CD4-positive, alpha-beta T cell treated with Interleukin-2 at 100 ng/mL for 4 hours (primary cell): Measurements from ENCODE around the gene DAZAP1.

Experiments used
- DNase-seq: peaks from one replicate; pipeline ENCODE4 v3.0.0-alpha.2; 2020; ENCODE audit warnings: low spot score

The DAZAP1 gene

GRCh38 chr19:1394252-1395193 lies 12.9 kb upstream of the DAZAP1 start:
- no peak for DNase-seq

DNA sequence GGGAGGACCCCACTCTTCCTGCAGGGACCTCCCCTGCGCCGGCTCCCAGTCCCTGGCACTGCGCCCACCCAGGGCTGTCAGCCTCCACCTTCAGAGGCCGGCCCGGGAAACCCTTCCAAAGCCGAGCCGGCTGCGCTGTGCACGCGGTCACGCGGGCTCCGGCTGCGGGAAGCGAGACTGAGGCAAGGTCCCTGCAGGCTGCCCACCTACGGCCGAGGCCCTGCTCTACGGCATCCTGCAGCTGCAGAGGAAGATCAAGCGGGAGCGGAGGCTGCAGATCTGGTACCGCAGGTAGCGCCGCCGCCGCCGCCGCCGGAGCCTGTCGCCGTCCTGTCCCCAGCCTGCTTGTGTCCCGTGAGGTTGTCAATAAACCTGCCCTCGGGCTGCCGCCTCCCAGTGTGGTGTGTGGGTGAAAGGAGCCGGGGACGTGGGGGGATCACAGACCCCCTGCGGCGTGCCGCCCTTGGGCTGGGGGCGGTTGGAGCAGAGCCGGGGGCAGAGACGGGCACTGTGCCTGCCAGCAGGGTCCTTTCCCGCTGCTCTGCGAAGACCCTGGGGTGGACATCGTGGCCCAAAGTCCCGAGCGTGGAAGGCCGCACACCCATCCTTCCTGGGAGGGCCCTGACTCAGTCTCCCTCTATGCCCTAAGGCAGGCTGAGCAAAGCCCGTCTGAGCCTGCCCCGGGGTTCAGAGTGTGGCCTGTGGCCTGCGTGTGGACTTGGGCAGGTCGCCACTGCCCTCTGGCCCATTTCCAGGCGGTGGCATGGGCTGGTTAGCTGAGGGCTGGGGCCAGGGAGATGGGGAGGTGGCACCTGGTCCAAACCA lies 12.0 kb upstream of the DAZAP1 start:
- DNase-seq: no peak

DNA sequence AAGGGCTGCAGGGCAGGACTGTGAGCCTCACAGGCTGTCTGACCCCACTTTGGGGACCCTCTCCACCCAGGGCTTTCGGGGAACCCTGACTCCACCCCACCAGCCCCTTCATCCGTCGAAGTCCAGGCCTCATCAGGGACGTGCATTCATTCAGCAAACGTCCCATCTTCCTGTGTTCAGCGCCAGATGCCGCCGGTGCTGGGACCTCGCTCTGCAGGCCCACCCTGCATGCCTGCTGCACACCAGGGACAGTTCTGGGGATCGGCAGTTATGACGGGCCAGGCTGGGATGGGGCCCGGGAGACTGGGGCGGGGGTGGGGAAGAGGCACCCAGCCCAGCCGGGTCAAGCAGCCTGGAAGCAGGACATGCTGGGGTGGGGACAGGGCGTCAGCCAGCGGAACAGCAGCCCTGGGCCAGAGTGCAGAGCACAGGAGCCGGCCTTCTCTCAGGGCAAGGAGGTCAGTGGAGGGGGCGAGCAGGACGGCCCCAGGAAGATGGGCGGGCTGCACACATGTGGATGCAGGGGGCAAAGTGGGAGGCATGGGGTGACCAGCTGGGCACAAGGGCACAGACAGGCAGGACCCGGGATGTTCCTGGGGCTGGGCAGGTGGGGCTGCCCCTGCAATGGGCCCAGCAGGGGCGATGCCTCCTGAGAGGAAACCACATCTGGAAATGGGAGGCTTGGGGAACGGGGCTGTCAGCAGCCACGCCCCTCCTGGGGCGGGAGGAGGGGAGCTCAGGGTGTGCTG lies 11.2 kb upstream of the DAZAP1 start:
- no peak for DNase-seq

DNA sequence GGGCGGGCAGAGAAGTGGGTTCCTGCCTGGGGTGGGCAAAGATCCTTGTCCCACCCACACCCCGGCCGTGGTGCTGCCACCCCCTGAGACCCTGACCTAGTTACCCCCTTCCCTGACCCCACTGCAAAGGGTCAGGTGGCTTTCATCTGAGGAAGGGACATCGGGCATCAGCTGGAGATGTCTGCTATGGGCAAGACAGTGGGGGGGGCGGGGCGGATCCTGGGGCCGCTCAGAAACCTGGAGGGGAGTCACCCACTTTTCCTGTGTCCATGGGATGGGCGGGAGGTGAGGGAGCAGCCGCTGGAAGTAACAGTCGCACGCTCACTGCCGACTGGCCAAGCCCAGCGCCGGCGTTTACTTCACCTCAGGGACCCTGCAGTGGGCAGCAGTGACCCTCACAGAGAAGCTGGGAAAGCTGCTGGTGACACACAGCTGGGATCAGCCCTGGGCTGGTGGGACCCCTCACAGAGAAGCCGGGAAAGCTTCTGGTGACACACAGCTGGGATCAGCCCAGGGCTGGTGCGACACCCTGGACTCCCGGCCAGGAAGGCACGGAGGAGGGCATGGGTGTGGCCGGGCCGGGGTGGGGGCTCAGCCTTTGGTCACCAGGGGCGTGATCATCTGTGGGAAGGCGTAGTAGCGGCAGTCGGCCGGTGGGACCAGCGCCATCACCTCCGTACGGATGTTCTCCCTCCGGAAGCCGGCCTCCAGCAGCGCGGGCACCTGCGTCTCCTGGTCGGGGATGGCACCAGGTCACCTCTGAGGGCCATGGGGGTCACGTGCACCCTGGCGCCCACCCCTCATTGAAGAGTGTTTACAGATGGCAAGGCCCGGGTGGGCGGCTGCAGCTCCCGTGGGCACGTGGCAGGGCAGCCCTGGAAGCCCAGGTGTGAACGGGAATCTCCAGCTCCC lies 10.4 kb upstream of the DAZAP1 start:
- DNase-seq: no peak

DNA sequence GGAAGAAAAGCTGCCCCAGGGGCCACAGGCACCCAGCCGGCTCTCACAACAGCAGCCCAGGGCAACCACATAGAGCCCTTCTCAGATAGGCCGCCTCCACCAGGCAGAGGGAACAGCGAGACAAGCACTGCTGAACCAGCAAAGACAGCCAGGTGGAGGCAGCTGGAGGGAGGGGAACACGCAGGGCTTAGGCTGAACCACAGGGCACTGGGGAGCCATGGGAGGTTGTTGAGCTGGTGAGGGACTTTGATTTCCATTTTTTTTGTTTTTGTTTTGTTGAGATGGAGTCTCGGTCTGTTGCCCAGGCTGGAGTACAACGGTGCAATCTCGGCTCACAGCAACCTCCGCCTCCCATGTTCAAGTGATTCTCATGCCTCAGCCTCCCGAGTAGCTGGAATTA lies 9.5 kb upstream of the DAZAP1 start:
- DNase-seq: no peak

DNA sequence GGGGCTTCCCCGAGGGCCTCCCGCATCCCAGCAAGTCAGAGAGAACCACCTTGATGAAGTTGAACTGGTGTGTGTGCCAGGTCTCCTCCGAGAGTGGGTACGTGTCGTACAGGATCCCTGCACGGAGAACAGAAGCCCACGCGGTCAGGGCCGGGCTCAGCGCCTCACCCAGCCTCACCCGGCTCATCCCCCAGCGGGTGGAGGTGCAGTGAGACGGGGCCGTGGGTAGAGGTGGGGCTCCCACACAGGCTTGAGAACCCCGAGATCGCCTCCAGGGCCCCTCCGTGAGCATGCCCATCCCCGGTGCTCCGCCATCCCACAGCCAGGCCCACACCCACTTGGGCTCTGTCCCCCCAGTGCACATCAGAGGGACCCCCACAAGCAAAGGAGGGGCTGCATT lies 8.3 kb upstream of the DAZAP1 start:
- no peak for DNase-seq

DNA sequence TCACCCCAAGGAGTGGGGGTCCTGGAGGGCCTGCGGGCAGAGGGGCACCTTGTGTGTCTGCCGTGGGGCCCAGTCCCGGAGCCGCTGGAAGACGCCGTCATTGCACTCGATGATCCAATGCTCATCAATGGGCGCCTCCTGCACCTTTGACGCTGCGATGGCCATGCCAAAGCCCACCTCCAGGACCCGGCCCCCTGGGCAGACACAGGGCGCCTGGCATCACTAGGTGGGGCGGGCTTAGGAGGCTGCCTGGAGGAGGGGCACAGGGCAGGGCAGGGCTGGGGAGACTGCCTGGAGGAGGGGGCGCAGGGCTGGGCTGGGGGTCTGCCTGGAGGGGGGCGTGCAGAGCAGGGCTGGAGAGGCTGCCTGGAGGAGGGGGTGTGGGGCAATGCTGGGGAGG lies 7.6 kb upstream of the DAZAP1 start:
- no peak for DNase-seq

DNA sequence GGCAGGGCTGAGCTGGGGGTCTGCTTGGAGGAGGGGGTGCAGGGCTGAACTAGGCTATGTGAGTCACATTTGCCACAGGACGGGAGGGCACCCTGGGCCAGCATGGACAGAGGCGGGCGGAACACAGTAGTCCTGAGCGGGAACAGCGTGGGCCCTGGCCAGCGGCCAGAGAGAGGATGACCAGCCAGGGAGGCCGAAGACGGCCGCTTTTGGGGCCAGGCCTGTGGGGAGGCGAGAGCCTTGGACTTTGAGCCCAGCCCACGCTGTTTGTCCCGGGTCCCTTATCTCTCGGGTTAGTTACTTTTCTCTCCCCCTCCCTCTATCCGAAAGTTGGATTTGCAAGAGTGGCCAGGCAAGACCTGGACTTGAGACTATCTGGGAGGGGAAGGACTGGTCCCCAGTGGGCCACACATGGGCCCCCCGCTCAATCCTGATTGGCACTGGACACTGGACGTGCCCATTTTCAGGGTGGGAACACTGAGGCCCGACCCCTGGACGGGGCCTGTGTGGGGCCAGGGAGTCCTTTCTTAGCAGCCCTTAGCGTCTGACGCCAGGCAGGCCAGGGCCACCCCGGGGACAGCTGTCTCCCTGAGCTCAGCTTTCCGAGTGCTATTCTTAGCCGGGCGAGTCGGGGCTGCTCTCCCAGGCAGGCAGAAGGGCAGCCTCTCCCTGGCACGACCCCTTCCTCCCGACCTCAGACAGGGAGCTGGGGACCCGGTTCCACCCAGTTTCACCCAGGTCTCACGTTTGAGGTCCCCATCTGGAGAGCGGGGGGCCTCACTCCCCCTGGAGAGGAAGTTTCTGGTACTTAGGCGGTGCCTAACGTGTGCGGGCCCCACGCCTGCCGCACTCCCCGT lies 6.9 kb upstream of the DAZAP1 start:
- DNase-seq: no peak

DNA sequence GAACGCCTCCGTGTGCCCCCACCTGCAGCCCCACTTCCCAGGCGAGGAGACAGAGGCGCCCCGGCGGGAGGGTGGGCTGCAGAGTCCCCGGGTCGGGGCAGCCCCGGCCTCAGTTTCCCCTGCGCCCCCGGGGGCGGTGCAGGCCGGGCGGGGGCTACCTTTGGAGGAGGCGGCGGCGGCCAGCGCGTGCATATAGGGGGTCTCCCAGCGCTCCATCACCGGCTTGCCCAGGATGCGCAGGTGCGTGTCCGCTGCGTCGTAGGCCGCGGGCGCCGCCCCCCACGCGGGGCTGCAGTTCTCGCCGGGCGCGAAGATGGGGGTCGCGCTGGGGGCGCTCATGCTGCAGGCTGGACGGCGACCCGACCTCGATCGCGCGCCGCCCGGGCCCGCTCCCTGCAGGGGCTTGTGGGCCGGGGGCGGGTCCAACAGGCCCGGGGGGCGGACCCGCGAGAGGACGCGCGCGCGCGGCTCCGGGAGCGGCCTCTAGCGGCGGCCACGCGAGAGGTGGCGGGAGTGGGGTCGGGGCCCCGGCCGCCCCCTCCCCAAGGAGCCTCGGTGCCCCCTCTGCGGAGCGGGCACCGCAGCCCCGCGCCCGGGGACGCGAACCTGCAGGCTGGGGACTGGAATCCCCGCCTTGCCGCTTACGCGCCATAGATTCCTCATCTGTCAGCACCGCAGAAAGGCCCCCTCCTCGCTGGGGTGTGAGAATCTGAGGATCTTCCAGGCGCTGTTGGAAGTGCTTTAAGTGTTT lies 6.1 kb upstream of the DAZAP1 start, which contains the start of gene GAMT:
Gene GAMT (minus strand): TSS at position 405 of the 751 bp plus-strand sequence. CDS start 66 bp downstream, at position 339.
- peak; percentile 45 for DNase-seq

DNA sequence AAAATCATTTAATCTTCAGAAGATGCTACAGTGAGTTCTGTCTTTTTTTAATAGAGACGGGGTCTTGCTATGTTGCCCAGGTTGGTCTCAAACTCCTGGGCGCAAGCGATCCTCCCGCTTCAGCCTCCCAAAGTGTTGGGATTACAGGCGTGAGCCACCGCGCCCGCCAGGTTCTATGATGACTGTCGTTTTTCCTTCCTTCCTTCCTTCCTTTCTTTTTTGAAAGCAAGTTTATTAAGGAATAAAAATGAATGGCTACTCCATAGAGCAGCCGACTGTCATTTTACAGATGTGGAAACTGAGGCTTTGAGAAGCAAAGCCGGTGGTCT lies 5.5 kb upstream of the DAZAP1 start:
- DNase-seq: no peak

DNA sequence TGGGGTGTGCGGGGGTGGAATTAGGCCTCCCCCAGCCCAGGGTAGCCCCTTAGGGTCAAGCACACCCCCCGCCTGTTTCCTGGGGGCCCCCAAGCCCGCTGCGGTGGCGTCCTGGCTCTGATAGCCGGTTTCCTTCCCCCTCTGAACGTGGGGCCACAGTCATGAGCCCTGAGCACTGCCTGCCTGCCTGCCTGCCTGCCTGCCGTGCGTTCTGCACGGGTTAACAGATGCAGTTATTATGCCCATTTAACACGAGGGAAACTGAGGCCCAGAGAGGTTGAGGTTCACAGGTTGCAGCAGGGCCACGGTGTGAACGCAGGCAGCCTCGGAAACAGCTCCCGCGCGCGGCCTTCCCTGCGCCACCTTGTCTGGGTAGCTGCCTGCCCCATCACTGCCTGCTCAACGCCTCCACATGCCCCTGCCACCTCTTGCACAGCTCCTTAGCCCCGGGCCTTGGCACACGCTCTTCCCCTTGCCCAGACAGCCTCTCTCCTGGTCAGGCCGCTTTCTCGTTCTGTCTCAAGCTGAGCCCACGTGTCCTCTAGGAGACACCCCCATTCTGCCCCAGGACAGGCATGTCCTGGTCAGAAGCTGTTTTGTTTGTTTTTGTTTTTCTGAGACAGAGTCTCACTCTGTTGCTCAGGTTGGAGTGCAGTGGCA lies 4.8 kb upstream of the DAZAP1 start:
- no peak for DNase-seq

DNA sequence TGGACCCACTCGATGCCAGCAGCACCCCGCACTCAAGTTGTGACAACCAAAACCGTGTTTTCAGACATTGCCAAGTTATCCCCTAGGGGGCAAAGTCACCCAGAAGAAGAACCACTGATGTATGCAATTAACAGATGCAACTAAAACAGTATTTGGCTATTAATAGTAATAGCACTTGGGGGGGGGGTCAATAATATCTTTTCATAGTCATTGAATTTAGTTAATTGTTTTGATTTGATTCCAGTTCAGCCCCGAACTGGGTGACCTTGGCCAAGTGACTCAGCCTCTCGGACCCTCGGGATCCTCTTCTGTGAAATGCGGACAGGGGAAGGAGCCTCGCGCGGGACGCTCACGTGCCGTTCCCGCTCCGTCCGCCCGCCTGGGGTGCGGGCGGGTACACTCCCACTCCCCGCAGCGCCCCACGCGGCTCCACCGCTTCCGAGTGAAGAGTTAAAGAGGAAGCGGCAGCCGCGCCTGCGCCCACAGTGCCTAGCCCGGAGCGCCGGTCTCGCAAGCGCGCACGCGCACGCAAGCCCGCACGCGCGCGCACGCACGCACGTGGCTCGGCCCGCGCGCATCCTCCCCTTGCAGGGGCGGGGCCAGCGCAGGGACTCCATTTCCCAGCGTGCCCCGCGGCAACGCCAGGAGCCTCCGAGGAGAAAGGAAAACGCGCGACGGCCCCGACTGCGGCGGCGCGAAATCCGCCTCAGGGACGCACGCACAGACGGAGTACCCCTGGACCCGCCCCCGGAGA lies 435 bp upstream of the DAZAP1 start:
- DNase-seq: peak; percentile 99

DNA sequence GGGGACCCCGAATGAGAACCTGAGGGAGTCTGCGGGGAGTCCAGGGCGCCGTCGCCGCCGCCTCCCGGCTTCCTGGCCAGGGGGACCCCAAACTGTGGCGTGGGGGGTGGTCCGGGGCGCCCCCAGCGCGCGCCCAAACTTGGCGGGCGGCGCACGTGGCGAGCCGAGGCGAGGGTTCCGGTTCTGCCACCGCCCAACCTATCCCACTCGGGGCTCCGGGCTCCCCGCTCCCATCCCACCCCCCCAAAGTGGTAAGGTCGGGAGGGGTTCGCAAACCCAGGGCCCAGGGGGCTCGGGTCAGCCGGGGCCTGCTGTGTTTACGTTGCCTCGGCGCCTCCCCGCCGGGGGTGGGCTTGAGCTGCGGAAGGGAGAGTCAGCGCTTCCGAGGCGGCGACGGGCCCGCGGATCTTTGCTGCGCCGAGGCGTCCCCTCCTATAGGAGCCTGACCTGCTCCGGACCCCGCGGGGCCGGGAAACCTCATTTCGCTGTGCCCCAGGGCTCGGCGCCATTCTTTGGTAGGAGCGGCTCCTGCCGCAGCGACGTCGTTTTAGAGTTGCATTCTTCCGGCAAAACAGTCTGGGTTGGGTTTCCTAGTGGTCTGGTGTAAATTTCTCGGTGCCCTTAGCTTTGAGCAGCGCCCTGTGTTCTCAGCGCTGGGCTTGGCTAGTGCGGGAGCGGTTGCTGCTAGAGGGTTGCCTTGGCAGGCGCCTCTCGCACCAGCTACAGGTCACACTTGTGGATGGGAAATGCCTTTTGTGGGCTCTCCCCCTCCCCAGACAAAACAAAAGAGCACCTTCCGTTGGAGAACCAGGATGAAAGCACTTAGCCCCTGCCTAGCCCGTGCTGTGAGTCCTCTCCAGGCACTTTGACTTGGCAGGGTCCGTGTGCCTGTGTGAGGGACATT lies 1.2 kb downstream of the DAZAP1 start:
- peak; percentile 66 for DNase-seq

- no peak for DNase-seq
These were observed 2.0 kb downstream of the DAZAP1 start for GRCh38 chr19:1409204-1410005.

DNA sequence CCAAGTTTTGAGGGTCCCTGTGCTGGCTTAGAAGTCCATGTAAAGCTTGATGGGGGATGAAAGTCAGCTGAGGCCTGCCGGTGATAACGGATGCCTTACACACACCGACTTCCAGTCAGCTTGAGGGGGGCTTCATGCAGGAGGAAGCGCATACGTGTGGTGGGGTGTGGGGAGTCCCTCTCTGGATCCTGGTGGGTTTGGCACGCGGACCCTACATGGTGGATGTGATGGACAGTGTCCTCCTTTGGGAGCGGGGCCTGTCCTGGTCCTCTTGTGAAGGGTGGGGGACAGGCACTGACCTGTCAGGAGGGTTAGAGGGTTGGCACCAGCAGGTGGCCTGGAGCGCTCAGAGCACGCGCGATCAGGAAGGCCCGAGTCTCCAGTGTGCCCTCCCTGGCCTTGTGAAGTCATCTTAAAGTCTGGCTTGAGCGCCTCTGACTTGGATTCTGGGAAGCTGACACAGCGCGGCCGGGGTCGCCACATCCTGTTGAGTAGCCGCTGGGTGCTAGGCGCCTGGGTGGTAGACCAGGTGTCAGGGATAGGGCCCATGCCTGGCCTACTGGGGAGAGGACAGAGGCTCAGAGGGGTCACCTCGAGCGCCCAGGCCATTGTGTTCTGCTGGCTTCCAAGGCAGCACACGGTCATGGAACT lies 2.9 kb downstream of the DAZAP1 start:
- no peak for DNase-seq

- no peak for DNase-seq
These were observed 3.4 kb downstream of the DAZAP1 start for GRCh38 chr19:1410789-1411188.
